LNCaP clone FGC (cell line): ENCODE measurements around the gene DDI2.

Experiments
- DNase-seq: peaks from one replicate; pipeline ENCODE4 v3.0.0-alpha.2; 2011; ENCODE audit warnings: low read depth
- H3K4me3 ChIP-seq: 2 replicates; pipeline ENCODE4 v1.5.1; 2011; ENCODE audit warnings: mild to moderate bottlenecking, low read depth, low read length, control low read depth
- CTCF ChIP-seq: IDR thresholded peaks from 2 replicates; pipeline ENCODE4 v1.5.1; 2012; ENCODE audit warnings: mild to moderate bottlenecking; ENCODE audit not compliant: control insufficient read depth, insufficient read depth; ENCODE audit errors: extremely low read depth

Gene DDI2

GRCh38 chr1:15669074-15669473 lies 51.8 kb downstream of the DDI2 start:
- DNase-seq: no peak

GRCh38 chr1:15669864-15670263 lies 52.6 kb downstream of the DDI2 start:
- H3K4me3 ChIP-seq: no peak overlapping the region
- DNase-seq: no peak
- no peak for TF ChIP-seq CTCF

More at GRCh38 chr1:15669074-15669473, 51.8 kb downstream of the DDI2 start:
- H3K4me3 ChIP-seq: no peak overlapping the region
- no peak for TF ChIP-seq CTCF

- no peak for DNase-seq
- H3K4me3 ChIP-seq: no peak overlapping the region
- no peak for TF ChIP-seq CTCF
Observed at GRCh38 chr1:15671430-15671829, 54.2 kb downstream of the DDI2 start.

GRCh38 chr1:15674386-15675159 lies 57.3 kb downstream of the DDI2 start:
- H3K4me3 ChIP-seq: no peak overlapping the region
- no peak for TF ChIP-seq CTCF
- no peak for DNase-seq

- no peak overlapping the region for H3K4me3 ChIP-seq
- no peak for DNase-seq
- no peak for TF ChIP-seq CTCF
Observed at GRCh38 chr1:15676010-15676409, 58.8 kb downstream of the DDI2 start.

- TF ChIP-seq CTCF: no peak
- no peak for DNase-seq
- no peak overlapping the region for H3K4me3 ChIP-seq
Observed at GRCh38 chr1:15676688-15677661, 59.7 kb downstream of the DDI2 start.
